GM19395 (cell line): ENCODE measurements around the gene NFKBIL1.
"Not testable (repeated sequence)": the region's sequence is repeated elsewhere in the genome, so short reads cannot be mapped to it uniquely, and the experiment has no call there.

Experiments
- ATAC-seq: cut with Tn5 transposase; IDR thresholded peaks from one replicate; pipeline ENCODE4 v1.9.1; 2021; ENCODE audit warnings: mild to moderate bottlenecking, moderate library complexity; ENCODE audit not compliant: unreplicated experiment

Gene NFKBIL1

DNA sequence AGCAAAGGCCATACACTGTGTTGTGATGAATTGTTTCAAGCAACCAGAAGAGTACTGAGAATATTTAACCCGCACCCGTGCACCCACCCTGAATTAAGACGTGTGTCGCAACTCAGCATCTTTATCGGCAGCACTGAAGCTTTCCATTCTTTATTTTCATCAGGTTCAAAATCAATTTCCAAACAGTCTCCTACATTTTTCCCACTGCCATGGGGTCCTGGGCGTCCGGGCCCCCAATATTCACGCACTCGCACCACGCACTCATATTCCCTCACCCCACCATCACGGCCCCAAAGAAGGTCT, 33.0 kb downstream of the NFKBIL1 start:
- ATAC-seq, result no peak

DNA sequence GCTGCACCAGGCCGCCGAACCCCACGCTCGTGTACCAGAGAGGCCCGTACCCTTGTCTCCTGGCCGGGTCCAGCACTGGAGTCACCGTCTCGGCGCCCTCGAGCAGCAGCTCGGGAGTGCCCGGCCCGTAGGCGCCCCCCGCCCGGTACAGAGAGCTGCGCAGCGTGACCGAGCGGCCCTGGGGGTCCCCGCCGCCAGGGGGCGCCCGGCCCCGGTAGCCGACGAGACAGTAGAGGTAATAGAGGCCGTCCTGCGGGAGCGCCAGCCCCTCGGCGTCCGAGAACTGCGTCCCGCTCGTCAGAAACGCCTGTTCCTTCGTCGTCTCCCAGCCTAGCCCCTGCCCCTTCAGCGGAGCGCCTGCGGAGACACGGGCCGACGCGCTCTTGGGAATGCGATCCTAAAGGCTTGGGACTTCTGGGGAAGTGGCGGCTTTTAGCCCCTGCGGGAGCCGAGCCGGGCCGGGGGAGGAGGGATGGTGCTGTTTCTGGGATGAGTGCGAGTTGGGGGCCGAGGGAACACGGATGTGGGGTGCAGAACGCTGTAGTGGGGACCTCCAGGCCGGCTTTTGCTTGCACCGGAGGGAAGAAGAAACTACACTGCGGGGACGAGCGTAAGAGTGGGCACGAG, 33.5 kb downstream of the NFKBIL1 start:
- ATAC-seq, result peak; percentile 60

DNA sequence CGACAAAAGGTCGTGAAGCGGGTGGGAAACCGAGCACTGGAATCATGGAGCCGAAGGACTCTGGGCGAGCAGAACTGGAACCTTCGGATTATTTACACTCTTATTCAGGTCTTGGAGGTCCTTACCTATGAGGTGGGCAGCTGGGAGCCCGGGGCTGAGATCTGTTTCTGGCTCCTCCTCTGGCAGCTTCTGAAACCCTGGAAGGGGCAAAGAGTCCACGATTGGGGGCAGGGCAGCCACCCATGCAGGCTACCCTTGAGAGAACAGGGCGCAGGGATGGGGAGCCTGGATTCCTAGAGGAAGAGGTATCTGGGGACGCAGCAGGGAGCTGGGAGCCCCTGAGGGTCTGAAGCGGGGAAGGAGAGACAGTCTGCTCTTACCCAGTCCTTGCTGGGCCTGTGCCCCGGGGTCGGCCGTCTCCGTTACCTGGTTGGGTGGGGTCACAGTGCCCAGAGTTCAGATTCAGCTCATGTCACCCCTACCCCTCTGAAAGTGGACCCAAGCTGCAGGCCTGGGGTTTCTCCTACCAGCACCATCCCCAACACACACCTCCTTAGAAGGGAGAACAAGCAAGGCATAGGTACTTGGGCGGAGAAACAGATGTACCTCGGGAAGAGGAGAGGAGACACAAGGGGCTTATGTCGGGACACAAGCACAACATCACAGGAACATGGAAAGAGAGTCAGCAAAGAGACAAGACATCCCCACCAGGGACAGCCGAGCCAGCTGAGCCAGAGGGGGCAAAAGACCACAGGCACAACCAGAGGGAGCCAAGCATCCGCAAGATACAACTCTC, 34.2 kb downstream of the NFKBIL1 start:
- no peak for ATAC-seq

DNA sequence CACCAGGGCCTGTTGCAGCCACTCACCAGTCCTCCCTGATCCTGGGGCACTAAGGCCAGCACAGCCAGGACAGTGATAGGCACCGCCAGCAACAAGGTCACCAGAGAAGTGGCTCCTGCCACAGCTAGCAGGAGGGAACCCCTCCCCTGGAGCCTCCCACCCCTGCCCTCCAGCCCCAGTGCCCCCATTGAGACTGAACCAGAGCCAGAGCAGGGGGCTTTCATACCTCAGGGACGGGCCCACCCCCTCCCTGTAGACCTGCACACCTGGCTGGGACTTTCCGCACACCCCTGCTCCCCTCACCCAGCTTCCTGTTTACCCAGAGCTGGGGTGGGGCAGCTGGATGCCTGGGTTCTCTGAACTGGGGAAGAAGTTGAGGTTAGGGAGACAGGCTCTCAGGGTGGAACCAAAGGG, 34.8 kb downstream of the NFKBIL1 start, which contains the start of gene LTB:
LTB (minus strand) TSS at position 195 of the 414 bp plus-strand sequence; CDS start at position 188, 7 bp downstream.
- ATAC-seq, result no peak

DNA sequence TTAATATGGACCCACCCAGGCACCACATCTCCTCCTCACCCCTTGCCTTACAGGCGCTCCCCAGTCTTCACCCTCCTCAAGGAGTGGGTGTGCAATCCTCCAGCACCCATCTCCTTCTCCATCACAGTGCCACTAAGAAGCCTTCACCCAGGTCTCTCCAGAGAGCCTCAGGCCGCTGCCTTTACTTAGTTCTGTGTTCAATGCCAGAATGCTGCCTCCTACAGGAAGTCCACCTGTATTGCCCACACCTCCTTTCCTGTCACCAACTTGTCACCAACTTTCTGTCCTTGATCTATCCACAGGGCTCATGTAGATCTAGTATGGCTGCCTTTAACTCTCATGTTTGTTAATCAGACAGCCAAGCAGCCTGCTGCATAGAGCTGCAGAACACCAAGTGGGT, 38.1 kb downstream of the NFKBIL1 start:
- no peak for ATAC-seq

DNA sequence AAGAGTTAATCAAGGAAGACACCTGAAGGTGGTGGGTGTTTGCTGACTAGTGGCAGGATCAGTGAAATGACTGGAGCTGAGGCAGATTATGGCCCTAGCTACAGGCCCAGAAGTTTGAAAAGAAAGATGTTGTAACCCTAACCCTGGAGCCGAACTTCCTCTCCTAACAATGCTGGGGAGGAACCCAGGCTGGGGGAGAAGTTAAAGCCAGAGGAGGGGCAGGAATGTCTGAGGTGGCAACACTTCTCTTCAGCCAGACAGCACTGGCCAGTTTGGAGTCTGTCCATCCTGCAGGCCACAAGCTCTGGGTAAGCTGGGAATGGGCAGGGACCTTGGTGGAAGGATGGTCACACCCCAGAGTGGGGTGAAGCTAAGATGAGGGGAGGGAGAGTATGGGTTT, 38.6 kb downstream of the NFKBIL1 start, which contains the start of gene LST1:
LST1 (plus strand) TSS at position 270 of the 400 bp plus-strand sequence. CDS start 1,023 bp downstream, outside the sequence.
- ATAC-seq, result no peak

DNA sequence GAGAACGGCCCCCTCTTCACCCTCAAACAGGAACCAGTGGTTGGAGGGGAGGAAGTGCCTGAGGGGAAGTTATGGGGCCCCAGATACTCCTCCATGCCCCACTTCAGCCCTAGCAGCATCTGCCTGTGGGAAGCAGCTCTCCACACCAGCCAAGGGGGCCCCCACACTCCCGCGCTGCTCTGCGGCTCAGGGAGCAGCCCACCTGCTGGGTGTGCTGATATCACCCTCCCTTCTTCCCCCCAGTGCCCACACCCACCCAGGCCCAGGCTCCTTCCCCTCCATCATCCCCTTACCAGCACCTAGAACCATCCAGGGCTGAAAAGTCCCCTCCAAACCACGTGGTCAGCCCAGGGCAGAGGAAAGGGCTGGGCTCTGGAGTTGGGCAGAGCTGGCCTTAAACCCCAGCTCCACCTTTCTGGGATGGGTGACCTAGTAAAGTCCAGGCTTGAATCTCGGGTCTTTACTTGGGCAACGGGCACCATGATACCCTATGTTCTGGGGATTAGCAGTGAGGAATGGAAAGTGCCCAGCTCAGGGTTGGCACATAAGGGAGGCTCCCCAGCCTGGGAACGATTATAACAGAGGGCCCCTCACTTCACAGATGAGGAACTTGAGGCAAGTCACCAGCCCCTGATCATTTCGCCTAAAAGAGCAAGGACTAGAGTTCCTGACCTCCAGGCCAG, 39.3 kb downstream of the NFKBIL1 start:
- ATAC-seq, result no peak

DNA sequence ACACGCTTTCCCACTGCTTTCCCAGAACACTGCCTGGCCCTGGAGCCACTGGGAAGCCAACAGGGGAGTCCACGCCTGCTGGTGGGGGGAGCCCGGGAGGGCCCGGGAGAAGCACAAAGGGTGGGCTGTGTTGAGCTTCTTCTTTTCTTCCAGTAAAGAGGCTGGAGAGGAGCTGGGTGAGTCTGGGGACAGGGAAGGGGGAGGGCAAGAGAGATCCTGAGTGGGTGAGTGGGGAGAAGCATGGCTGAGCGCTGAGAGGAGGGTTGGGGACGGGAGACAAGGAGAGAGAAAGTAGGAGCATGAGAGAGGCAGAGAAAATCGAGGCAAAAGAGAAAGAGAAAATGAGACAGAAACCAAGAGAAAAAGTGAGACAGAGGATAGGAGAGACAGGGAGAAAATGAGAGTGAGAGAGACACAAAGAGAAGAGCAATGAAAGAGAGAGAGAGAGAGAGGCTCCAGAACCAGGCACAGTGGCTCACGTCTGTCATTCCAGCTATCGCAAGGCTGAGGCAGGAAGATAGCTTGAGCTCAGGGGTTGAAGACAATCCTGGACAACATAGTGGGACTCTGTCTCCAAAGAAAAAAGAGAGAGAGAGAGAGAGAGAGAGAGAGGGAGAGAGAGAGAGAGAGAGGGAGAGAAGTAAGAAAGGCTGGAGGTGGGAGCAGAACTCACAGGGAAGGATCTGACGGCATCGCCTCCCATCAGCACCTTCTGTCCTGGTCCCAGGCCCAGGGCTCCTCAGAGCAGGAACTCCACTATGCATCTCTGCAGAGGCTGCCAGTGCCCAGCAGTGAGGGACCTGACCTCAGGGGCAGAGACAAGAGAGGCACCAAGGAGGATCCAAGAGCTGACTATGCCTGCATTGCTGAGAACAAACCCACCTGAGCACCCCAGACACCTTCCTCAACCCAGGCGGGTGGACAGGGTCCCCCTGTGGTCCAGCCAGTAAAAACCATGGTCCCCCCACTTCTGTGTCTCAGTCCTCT, 40.7 kb downstream of the NFKBIL1 start:
- no peak for ATAC-seq

DNA sequence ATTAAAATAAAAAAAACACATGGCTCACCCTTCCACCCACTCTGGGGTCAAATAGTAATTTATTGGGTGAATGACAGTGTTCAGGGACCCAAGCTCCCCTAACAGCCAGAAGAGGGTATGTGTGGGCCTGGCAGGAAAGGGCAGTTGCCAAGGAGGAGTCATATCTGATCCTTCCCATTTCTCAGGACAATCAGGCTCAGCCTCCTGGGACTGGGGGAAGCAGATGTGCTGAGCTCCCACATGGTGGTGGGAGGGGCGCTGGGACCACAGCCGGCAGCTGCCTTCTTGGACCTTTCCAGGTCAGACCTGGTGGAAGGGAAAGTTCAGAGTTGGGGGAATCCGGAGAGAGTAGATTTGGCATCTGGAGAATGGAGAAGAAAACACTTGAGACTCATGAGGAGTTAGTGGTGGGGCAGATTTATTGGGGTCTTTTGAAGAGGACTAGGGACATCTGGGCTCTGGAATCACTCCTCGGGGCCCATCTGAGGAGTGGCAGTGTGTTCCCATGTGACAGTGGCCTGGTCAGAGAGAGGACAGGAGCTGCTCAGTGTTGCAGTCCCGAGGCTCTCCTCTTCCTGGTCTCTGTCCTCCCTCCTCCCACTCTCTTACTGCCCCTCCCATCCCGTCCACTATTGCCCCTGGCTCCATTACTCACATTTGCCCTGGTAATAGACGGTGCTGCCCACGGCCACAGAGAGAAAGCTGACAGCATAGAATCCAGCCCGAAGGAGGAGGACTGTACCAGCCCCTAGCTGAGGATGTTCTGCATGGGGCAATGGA, 41.7 kb downstream of the NFKBIL1 start:
- no peak for ATAC-seq

DNA sequence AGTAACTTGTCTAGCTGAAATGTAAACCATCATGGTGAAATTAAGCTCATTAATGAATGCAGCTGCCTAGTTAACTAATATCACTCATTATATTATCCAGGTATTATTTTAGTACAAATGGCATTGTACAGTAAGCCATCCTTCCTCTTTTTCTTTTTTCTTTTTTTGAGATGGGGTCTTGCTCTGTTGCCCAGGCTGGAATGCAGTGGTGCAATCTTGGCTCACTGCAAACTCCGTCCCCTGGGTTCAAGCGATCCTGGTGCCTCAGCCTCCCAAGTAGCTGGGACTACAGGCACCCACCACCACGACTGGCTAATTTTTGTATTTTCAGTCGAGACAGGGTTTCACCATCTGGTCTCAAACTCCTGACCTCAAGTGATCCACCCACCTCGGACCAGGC, 43.3 kb downstream of the NFKBIL1 start:
- not testable (repeated sequence) for ATAC-seq

DNA sequence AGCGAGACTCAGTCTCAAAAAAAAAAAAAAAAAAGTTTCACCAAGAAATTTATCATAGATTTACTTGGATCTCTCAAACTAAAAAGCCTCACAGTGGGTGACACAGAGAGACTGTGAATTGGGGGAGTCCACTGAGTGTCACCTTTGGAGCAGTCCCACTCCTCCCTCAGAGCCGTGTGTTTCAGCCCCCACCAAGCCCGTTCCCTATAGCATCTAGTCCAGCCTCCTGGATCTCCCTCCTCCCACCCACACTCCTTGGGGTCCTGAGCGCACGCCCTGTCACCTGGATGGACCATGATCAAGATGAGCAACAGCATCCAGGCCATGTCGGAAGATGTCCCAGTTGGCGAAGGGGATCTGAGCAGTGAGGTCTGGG, 45.0 kb downstream of the NFKBIL1 start:
- peak; percentile 37 for ATAC-seq

DNA sequence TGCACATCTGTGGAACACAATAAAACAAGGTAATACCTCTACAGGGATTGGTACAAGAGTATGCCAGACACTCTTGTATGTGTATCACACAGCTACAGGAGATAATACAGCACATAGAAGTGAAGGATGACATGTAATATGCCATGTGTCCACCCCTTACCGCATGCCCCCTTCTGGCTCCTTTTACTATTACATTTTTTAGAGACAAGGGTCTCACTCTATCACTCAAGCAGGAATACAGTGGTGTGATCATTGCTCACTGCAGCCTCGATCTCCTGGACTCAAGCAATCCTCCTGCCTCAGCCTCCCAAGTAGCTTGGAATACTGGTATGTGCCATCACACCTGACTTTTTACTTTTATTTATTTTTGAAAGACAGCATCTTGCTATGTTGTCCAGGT, 49.6 kb downstream of the NFKBIL1 start:
- no peak for ATAC-seq

DNA sequence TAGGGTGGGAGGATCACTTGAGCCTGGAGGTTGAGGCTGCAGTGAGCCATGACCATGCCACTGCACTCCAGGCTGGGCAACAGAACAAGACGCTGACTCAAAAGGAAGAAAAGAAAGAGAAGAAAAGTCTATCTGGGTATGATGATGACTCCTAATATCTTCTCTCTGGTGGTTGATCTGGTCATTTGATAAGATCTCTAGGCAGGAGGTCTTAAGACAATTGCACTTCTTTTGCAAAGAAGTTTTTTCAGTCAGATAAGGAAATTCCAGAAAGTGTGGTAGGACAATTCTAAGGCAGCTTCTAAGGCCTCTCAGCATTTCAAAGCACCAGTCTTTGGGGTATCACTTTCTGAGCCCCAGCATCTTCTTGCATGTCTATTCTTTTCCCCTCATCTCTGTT, 59.9 kb downstream of the NFKBIL1 start:
- ATAC-seq, result no peak
